NCI-H146 treated with DMSO at 0.1 percent for 48 hours (cell line): Measurements from ENCODE around the gene SBK3.

Experiments
- DNase-seq: peaks from one replicate; lab custom pipeline; 2025; ENCODE audit not compliant: unreplicated experiment; lab: John Stamatoyannopoulos, UW

Gene SBK3

DNA sequence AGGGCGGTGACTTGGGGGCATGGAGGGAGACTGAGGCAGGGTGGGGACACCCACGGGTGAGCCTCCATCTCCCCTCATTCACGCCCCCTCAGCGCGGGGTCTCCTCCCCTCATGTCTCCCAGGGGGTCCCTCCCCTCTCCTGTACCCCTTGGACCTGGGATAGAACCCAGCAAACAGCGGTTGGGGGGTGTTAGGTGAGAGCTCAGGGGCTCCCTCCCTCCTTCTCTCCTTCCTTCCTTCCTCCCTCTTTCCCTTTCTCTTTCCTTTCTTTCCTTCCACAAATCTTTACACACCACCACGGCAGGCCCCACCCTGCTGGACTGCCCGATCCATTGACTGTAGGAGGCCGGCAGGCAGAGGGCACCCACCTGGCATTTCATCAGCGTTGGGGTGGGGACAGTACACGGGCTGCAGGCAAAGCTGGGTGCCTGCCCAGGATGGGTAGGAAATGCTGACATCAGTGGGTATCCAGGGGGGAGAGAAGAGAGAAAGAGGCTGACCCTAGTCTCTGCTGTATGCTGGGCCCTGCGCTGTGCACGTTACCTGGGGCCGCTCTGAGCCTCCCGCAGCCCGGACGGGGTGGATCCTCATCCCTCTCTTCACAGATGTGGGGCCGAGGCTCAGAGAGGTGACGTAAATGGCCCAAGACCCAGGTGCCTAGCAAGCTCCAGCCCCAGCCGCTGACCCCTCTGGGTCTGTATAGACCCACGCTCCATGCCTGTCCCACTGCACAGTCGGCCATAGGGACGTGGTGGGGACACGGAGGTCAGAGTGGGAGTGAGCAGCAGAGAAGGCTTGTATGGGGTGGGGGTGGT, 53.6 kb downstream of the SBK3 start:
- DNase-seq = no peak
